B cell (primary cell): Measurements from ENCODE around the gene TUT1.

Experiments
- CTCF ChIP-seq: fragments of 200-600 bp; IDR thresholded peaks from one replicate; pipeline ENCODE4 v1.8.0; 2022; ENCODE audit warnings: antibody characterized with exemption, mild to moderate bottlenecking
- EZH2 ChIP-seq: IDR thresholded peaks from 2 replicates; pipeline ENCODE4 v1.6.1; 2012; ENCODE audit warnings: borderline replicate concordance, low read depth, mild to moderate bottlenecking, moderate library complexity, low read length; ENCODE audit not compliant: insufficient read depth, poor library complexity, severe bottlenecking

GRCh38 chr11:62579252-62579651, 12.1 kb downstream of the TUT1 start:
- no peak for TF ChIP-seq CTCF
- no peak for TF ChIP-seq EZH2
